Psoas muscle (tissue), 8 donors: ENCODE measurements around the gene OVOL1. TPM values are rescaled to one million over a fixed set of nuclear protein-coding genes. Genes with fewer than 3 reads are reported as not detected.
A peak's percentile ranks its signal among the peaks of the same experiment; 100 is the strongest.

Experiments used
- ATAC-seq, 4 donors: fragments of 200-7000 bp; cut with Tn5 transposase; one replicate each; pipeline ENCODE4 v1.9.1; 2020; ENCODE audit warnings: moderate library complexity in 3 of 4, mild to moderate bottlenecking in 2 of 4
- DNase-seq, 2 donors: peaks; one replicate each; pipeline ENCODE4 v3.0.0-alpha.2; 2020
- H3K27ac ChIP-seq: fragments of 200-600 bp; one replicate; pipeline ENCODE4 v1.8.0; 2022
- H3K27me3 ChIP-seq, 3 donors: fragments of 200-600 bp in 1 of 3; one replicate each; pipeline versions ENCODE4 v1.6.1 to v1.8.0; 2013 to 2022; ENCODE audit warnings: low read length in 2 of 3, mild to moderate bottlenecking in 2 of 3, moderate library complexity in 1 of 3; ENCODE audit not compliant: insufficient read depth in 3 of 3
- H3K36me3 ChIP-seq, 2 donors: fragments of 200-600 bp in 1 of 2; one replicate each; pipeline versions ENCODE4 v1.6.1 to v1.8.0; 2013 to 2022; ENCODE audit warnings: low read depth in 1 of 2, mild to moderate bottlenecking in 1 of 2, moderate library complexity in 1 of 2; ENCODE audit not compliant: insufficient read depth in 1 of 2
- H3K4me1 ChIP-seq: fragments of 200-600 bp; one replicate; pipeline ENCODE4 v1.8.0; 2022
- H3K4me3 ChIP-seq: fragments of 200-600 bp; one replicate; pipeline ENCODE4 v1.8.0; 2022; ENCODE audit warnings: mild to moderate bottlenecking
- H3K9me3 ChIP-seq: fragments of 200-600 bp; one replicate; pipeline ENCODE4 v1.8.0; 2022
- CTCF ChIP-seq: fragments of 200-600 bp; IDR thresholded peaks from one replicate; pipeline ENCODE4 v1.8.0; 2022; ENCODE audit warnings: antibody characterized with exemption
- WGBS, 3 donors: extraction: QIAGEN DNeasy Blood & Tissue Kit; methylation state at CpG; one replicate each; pipeline versions ENCODE4 v1.1.6 to v1.1.7; 2013; 5-methylcytosine and 5-hydroxymethylcytosine counted together
- intact Hi-C, 2 donors: fragments of 100-400 bp; cut with DNase I; formaldehyde crosslinking; loops; one replicate each; pipeline versions ENCODE4 v1.11.0 to v1.14.2; 2022
- long read RNA-seq, 2 donors: library from polyadenylated mRNA; unstranded; transcript quantifications; one replicate each; pipeline ENCODE4 v2.0.0, GENCODE V29; 2021
- polyA plus RNA-seq, 3 donors: library from polyadenylated mRNA; stranded (reverse); fragments of 200-250 nt; gene quantifications; one replicate each; pipeline ENCODE4 v1.2.3, GENCODE V29; 2013
- total RNA-seq, 4 donors: library from RNA; stranded (reverse); fragmentation: NEBNext Ultra II Directional in 2 of 4; extraction: Animal tissue kit (Norgen Biotek cat#: 25700) in 2 of 4; gene quantifications; one replicate each; pipeline versions ENCODE4 v1.2.1 to v1.2.4, GENCODE V29; 2021 to 2023
- donor health status: healthy with polysubstance abuse.
- donor health status: DM: no; HTN: no; CAD: no; lungs with moderate emphysema.
- donor health status: Bipolar disorder and iron deficiency.
- donor health status: healthy.
- donor health status: DM: yes; HTN: yes; CAD: no.
- donor health status: DM: no; HTN: no; CAD: no.
- donor health status: DM: no; HTN: no; CAD: no.
- donor health status: DM: yes; HTN: yes; CAD: no.

OVOL1 gene
- total RNA-seq, result not detected
- under 1 TPM in 1 of 3 donors, not detected in 2; 0.01 TPM for polyA plus RNA-seq
- long read RNA-seq, donor 1, result 0 reads
- long read RNA-seq, donor 2, result 0 reads

- DNase-seq, result peak in 1 of 2 donors; percentile 45
- H3K27me3 ChIP-seq, result peaks cover 3 to 59% (median 27%) of the 10 kb centered on the region in 3 donors
- H3K4me3 ChIP-seq, result peak within 1 kb of the TSS; percentile 47
- intact Hi-C loops, result no loop called here
- H3K9me3 ChIP-seq, result no peaks in the 10 kb centered on the region
- TF ChIP-seq CTCF, result no peak
- H3K4me1 ChIP-seq, result no peaks in the 10 kb centered on the region
- WGBS, 3 donors, result 1% methylated on average over 69 to 112 of the region's 112 CpGs
- ATAC-seq, result no peak
- H3K27ac ChIP-seq, result no peak within 1 kb of the TSS
- H3K36me3 ChIP-seq, result no peaks in the 10 kb centered on the region
These were observed at the start of gene OVOL1 for GRCh38 chr11:65786786-65787636. TSS of gene OVOL1 (plus strand) at chr11:65787063. CDS start at chr11:65787374, 311 bp downstream.

DNA sequence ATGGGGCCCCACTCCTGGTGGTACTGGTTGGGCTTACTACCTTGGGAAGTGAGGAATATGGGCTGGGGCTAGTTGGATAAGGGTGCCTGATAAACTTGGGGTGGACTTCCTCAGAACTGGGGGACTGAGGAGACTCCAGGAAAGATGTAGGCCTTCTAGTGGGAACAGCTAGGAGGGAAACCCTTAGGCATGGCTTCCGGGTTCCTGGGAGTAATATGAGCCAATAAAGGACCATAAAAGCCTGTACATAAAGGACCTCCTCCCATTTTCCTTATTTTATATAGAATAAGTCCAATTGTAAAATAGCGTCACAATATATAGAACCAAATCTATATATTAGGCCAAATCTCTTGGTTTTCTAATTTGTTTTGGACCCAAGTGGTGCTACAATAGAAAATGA lies 47.8 kb upstream of the OVOL1 start:
- DNase-seq (no peak), ATAC-seq (no peak)
- Histone ChIP-seq H3K27me3 (peaks cover 0 to 19% (median 0%) of the 10 kb centered on the region in 3 donors), H3K36me3 (no peaks in the 10 kb centered on the region), H3K4me1 (no peaks in the 10 kb centered on the region), H3K27ac (no peak overlapping the region), H3K4me3 (no peak overlapping the region), H3K9me3 (no peaks in the 10 kb centered on the region)
- intact Hi-C loops, result no loop called here
- WGBS, 3 donors, result 80 to 89% (median 87%) methylated on average over 2 of the region's 2 CpGs
- TF ChIP-seq CTCF, result no peak

GRCh38 chr11:65741185-65741584 lies 45.7 kb upstream of the OVOL1 start:
- H3K27me3 ChIP-seq, result peaks cover 0 to 18% (median 0%) of the 10 kb centered on the region in 3 donors
- no peak overlapping the region for H3K4me3 ChIP-seq
- no peaks in the 10 kb centered on the region for H3K4me1 ChIP-seq
- no peak overlapping the region for H3K27ac ChIP-seq
- TF ChIP-seq CTCF, result no peak
- intact Hi-C loops, result no loop called here
- 71 to 81% (median 79%) methylated on average over 8 of the region's 8 CpGs for WGBS, 3 donors
- H3K36me3 ChIP-seq, result no peaks in the 10 kb centered on the region
- DNase-seq (no peak), ATAC-seq (no peak)
- no peaks in the 10 kb centered on the region for H3K9me3 ChIP-seq

DNA sequence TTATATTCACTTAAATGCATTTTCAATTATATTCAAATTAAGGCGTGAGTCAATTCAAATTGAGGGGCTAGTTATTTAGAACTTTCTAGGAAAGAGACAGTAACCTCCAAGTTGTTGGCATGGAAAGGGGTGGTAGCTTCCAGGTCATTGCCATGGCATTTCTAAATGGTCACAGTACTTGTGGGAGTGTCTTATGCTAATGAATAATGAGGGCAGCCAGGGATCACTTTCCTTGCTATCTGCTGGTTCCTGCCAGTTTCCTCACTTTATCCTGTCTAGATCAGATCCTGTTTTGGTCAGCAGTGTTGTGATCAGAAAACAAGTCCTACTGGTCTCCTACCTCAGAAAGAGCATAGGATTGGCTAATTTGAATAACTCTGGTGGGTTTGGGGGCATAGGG lies 44.5 kb upstream of the OVOL1 start:
- H3K27ac ChIP-seq, result no peak overlapping the region
- ATAC-seq (no peak), DNase-seq (no peak)
- peaks cover 0 to 18% (median 0%) of the 10 kb centered on the region in 3 donors for H3K27me3 ChIP-seq
- no peaks in the 10 kb centered on the region for H3K9me3 ChIP-seq
- no peaks in the 10 kb centered on the region for H3K4me1 ChIP-seq
- intact Hi-C loops, result no loop called here
- H3K4me3 ChIP-seq, result no peak overlapping the region
- no peaks in the 10 kb centered on the region for H3K36me3 ChIP-seq
- no peak for TF ChIP-seq CTCF
- 85 to 93% (median 86%) methylated on average over 1 of the region's 1 CpG for WGBS, 3 donors
